H9 (cell line): ENCODE results near the gene F2. TPM values are rescaled to one million over a fixed set of nuclear protein-coding genes. Genes with fewer than 3 reads are reported as not detected.

Experiments
- DNase-seq: peaks from one replicate; pipeline ENCODE4 v3.0.0-alpha.2; 2017
- H2AFZ ChIP-seq: one replicate; pipeline ENCODE4 v1.6.1; 2013; ENCODE audit warnings: mild to moderate bottlenecking, low read length, control low read depth, moderate library complexity
- H2AK5ac ChIP-seq: 2 replicates; pipeline ENCODE4 v1.6.1; 2013; ENCODE audit warnings: low read length, control low read depth, mixed read lengths; ENCODE audit not compliant: insufficient read length
- H2BK120ac ChIP-seq: one replicate; pipeline ENCODE4 v1.6.1; 2013; ENCODE audit warnings: low read depth, mild to moderate bottlenecking, low read length, control low read depth, inconsistent platforms; ENCODE audit not compliant: poor library complexity, severe bottlenecking
- H2BK12ac ChIP-seq: 2 replicates; pipeline ENCODE4 v1.6.1; 2013; ENCODE audit warnings: low read length, control low read depth, mixed read lengths, low read depth; ENCODE audit not compliant: insufficient read length
- H2BK15ac ChIP-seq: 2 replicates; pipeline ENCODE4 v1.6.1; 2013; ENCODE audit warnings: low read depth, low read length, control low read depth
- H2BK20ac ChIP-seq: one replicate; pipeline ENCODE4 v1.6.1; 2013; ENCODE audit warnings: low read depth, mild to moderate bottlenecking, low read length, control low read depth, inconsistent platforms; ENCODE audit not compliant: poor library complexity, severe bottlenecking
- H2BK5ac ChIP-seq: 2 replicates; pipeline ENCODE4 v1.6.1; 2013; ENCODE audit warnings: low read length, control low read depth, mixed read lengths; ENCODE audit not compliant: insufficient read length
- H3K14ac ChIP-seq: 2 replicates; pipeline ENCODE4 v1.6.1; 2013; ENCODE audit warnings: low read length, control low read depth; ENCODE audit not compliant: insufficient read depth
- H3K18ac ChIP-seq: 2 replicates; pipeline ENCODE4 v1.6.1; 2013; ENCODE audit warnings: low read depth, mild to moderate bottlenecking, mixed read lengths, low read length, control low read depth; ENCODE audit not compliant: insufficient read length
- H3K23ac ChIP-seq: 2 replicates; pipeline ENCODE4 v1.6.1; 2013; ENCODE audit warnings: low read length, control low read depth, mixed read lengths, low read depth; ENCODE audit not compliant: insufficient read length
- H3K23me2 ChIP-seq: 2 replicates; pipeline ENCODE4 v1.6.1; 2013; ENCODE audit warnings: low read depth, mild to moderate bottlenecking, mixed read lengths, low read length, control low read depth; ENCODE audit not compliant: insufficient read length, poor library complexity, severe bottlenecking
- H3K27ac ChIP-seq: 2 replicates; pipeline ENCODE4 v1.5.1; 2013; ENCODE audit warnings: low read length, control low read depth, mixed read lengths, low read depth; ENCODE audit not compliant: insufficient read length
- H3K27me3 ChIP-seq: 2 replicates; pipeline ENCODE4 v1.6.1; 2013; ENCODE audit warnings: low read length, control low read depth, inconsistent platforms; ENCODE audit not compliant: insufficient read depth
- H3K4ac ChIP-seq: 2 replicates; pipeline ENCODE4 v1.6.1; 2013; ENCODE audit warnings: low read depth, mild to moderate bottlenecking, control low read depth, inconsistent platforms, low read length, moderate library complexity
- H3K4me1 ChIP-seq: 2 replicates; pipeline ENCODE4 v1.6.1; 2013; ENCODE audit warnings: low read length, control low read depth, inconsistent platforms; ENCODE audit not compliant: insufficient read depth
- H3K4me2 ChIP-seq: 2 replicates; pipeline ENCODE4 v1.6.1; 2013; ENCODE audit warnings: low read length, control low read depth, mixed read lengths; ENCODE audit not compliant: insufficient read length, insufficient read depth
- H3K56ac ChIP-seq: 2 replicates; pipeline ENCODE4 v1.6.1; 2013; ENCODE audit warnings: low read depth, mild to moderate bottlenecking, mixed read lengths, low read length, control low read depth; ENCODE audit not compliant: insufficient read length
- H3K79me1 ChIP-seq: 2 replicates; pipeline ENCODE4 v1.6.1; 2013; ENCODE audit warnings: low read depth, mild to moderate bottlenecking, moderate library complexity, low read length, control low read depth, inconsistent platforms; ENCODE audit not compliant: insufficient read depth, poor library complexity, severe bottlenecking
- H3K79me2 ChIP-seq: 2 replicates; pipeline ENCODE4 v1.6.1; 2013; ENCODE audit warnings: low read length, control low read depth, inconsistent platforms; ENCODE audit not compliant: insufficient read depth
- H3K9ac ChIP-seq: 2 replicates; pipeline ENCODE4 v1.6.1; 2013; ENCODE audit warnings: low read length, control low read depth, mixed read lengths; ENCODE audit not compliant: insufficient read length; ENCODE audit errors: extremely low read depth
- H3K9me3 ChIP-seq: one replicate; pipeline ENCODE4 v1.6.1; 2013; ENCODE audit warnings: low read depth, low read length, inconsistent platforms; ENCODE audit not compliant: control insufficient read depth
- H3T11ph ChIP-seq: one replicate; pipeline ENCODE4 v1.6.1; 2013; ENCODE audit warnings: mild to moderate bottlenecking, low read length, control low read depth, inconsistent platforms
- H4K20me1 ChIP-seq: one replicate; pipeline ENCODE4 v1.6.1; 2013; ENCODE audit not compliant: control insufficient read depth, insufficient read length, insufficient read depth
- H4K5ac ChIP-seq: 2 replicates; pipeline ENCODE4 v1.6.1; 2013; ENCODE audit warnings: low read depth, mild to moderate bottlenecking, mixed read lengths, low read length, control low read depth; ENCODE audit not compliant: insufficient read length
- H4K8ac ChIP-seq: replicated peaks from 2 replicates; pipeline ENCODE4 v1.6.1; 2013; ENCODE audit warnings: low read length, control low read depth, mixed read lengths, low read depth; ENCODE audit not compliant: insufficient read length
- H4K91ac ChIP-seq: 2 replicates; pipeline ENCODE4 v1.6.1; 2013; ENCODE audit warnings: low read depth, mild to moderate bottlenecking, moderate library complexity, mixed read lengths, low read length, control low read depth; ENCODE audit not compliant: insufficient read length
- H3K27ac Mint-ChIP-seq, 3 experiments: 2 replicates in 2 of 3; 3 replicates in 1 of 3; pipeline ENCODE4 v1.8.0; 2020 to 2021; ENCODE audit warnings: mixed read lengths in 3 of 3, mild to moderate bottlenecking in 1 of 3, moderate library complexity in 1 of 3
- H3K27me3 Mint-ChIP-seq: 2 replicates; pipeline ENCODE4 v1.8.0; 2021; ENCODE audit warnings: low read depth, mild to moderate bottlenecking, moderate library complexity, mixed read lengths
- H3K36me3 Mint-ChIP-seq, 3 experiments: 2 replicates in 2 of 3; 3 replicates in 1 of 3; pipeline ENCODE4 v1.8.0; 2020 to 2021; ENCODE audit warnings: low read depth in 3 of 3, mixed read lengths in 3 of 3; ENCODE audit not compliant: insufficient read depth in 1 of 3
- H3K4me1 Mint-ChIP-seq, 2 experiments: 2 replicates each; pipeline ENCODE4 v1.8.0; 2020; ENCODE audit warnings: mixed read lengths in 2 of 2
- H3K4me3 Mint-ChIP-seq, 2 experiments: 2 replicates in 1 of 2; 3 replicates in 1 of 2; pipeline ENCODE4 v1.8.0; 2020 to 2021; ENCODE audit warnings: mild to moderate bottlenecking in 2 of 2, mixed read lengths in 2 of 2, moderate library complexity in 1 of 2
- H3K9me3 Mint-ChIP-seq, 2 experiments: 2 replicates in 1 of 2; 3 replicates in 1 of 2; pipeline ENCODE4 v1.8.0; 2020; ENCODE audit warnings: mild to moderate bottlenecking in 2 of 2, mixed read lengths in 2 of 2, moderate library complexity in 1 of 2
- CTCF ChIP-seq: fragments of 200-600 bp; sonication (generic); conservative IDR thresholded peaks from 3 replicates; pipeline ENCODE4 v1.8.0; 2021; ENCODE audit warnings: antibody characterized with exemption, mild to moderate bottlenecking
- WGBS: extraction: QIAGEN DNeasy Blood & Tissue Kit; methylation state at CpG from one replicate; pipeline ENCODE4 v1.1.7; 2013; ENCODE audit warnings: missing lambda C conversion rate, low lambda C conversion rate, mixed read lengths; ENCODE audit not compliant: insufficient read length; ENCODE audit errors: extremely low coverage; 5-methylcytosine and 5-hydroxymethylcytosine counted together
- total RNA-seq: library from RNA; stranded (reverse); gene quantifications from 2 replicates; pipeline ENCODE4 v1.2.1, GENCODE V29; 2021

Gene F2
- total RNA-seq, 1 experiment from 2014 or later = not detected

DNA sequence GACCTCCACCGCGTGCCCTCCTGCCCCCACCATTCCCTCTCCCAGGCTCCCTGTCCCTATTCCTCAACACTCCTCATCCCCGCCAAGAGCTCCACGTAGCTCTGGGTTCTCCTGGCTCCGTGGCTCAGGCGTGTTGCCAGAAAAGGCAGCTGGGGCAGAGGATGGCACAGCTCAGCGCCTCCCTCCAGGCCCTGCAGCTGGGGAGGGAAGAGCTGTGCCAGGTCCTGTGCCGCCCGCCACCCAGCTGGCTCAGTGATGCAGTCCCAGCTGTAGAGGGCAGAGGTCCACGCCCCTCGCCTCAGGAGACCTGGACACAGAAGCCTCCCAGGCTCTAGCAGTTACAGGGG is 22.8 kb upstream of the F2 start:
- no peaks in the 10 kb centered on the region for H3K27me3 ChIP-seq
- Mint-ChIP-seq H3K4me1 (peaks cover 11% of the 10 kb centered on the region in 2 experiments; a peak in 3 of 4 replicates), H3K4me3 (no peak overlapping the region), H3K36me3 (peaks cover 2 to 14% (median 13%) of the 10 kb centered on the region in 3 experiments; a peak in 6 of 7 replicates), H3K27ac (no peak overlapping the region), H3K27me3 (no peaks in the 10 kb centered on the region), H3K9me3 (no peaks in the 10 kb centered on the region)
- no peak overlapping the region for H2AK5ac ChIP-seq
- whole genome bisulfite sequencing = no CpG with 5 or more reads among the region's 11 CpGs
- no peak for DNase-seq
- no peak overlapping the region for H3K14ac ChIP-seq
- H3K4ac ChIP-seq = no peak overlapping the region
- no peaks in the 10 kb centered on the region for H3K23me2 ChIP-seq
- H3K4me2 ChIP-seq = no peak overlapping the region
- H4K91ac ChIP-seq = no peak overlapping the region
- no peak overlapping the region for H3K18ac ChIP-seq
- H3K23ac ChIP-seq = no peak overlapping the region
- H2BK12ac ChIP-seq = no peak overlapping the region
- H3K79me1 ChIP-seq = no peaks in the 10 kb centered on the region
- no peak overlapping the region for H3K56ac ChIP-seq
- no peak overlapping the region for H2BK15ac ChIP-seq
- no peak overlapping the region for H2BK20ac ChIP-seq
- no peak overlapping the region for H4K5ac ChIP-seq
- TF ChIP-seq CTCF = no peak
- no peak overlapping the region for H4K8ac ChIP-seq
- no peak overlapping the region for H3T11ph ChIP-seq
- H3K9me3 ChIP-seq = no peaks in the 10 kb centered on the region
- no peaks in the 10 kb centered on the region; the same call in 1 of the 2 replicates for H3K79me2 ChIP-seq
- H2BK5ac ChIP-seq = no peak overlapping the region
- no peak overlapping the region for H3K9ac ChIP-seq
- no peak overlapping the region for H3K27ac ChIP-seq
- no peaks in the 10 kb centered on the region for H4K20me1 ChIP-seq
- no peak overlapping the region for H2AFZ ChIP-seq
- H2BK120ac ChIP-seq = no peak overlapping the region
- no peaks in the 10 kb centered on the region for H3K4me1 ChIP-seq
